HL-60 (cell line): ENCODE data around the gene DOCK9.

ENCODE experiments used
- DNase-seq, 2 experiments: peaks; one replicate each; pipeline ENCODE4 v3.0.0-alpha.2; 2010 to 2020; ENCODE audit warnings: low read depth in 1 of 2, low spot score in 1 of 2
- H3K27ac ChIP-seq: fragments of 250-450 bp; sonication (Bioruptor Pico); replicated peaks from 2 replicates; pipeline ENCODE4 v1.5.1; 2020; ENCODE audit warnings: mild to moderate bottlenecking, moderate library complexity
- H3K27me3 ChIP-seq: fragments of 250-450 bp; sonication (Bioruptor Pico); 2 replicates; pipeline ENCODE4 v1.5.1; 2021; ENCODE audit warnings: mild to moderate bottlenecking, moderate library complexity; ENCODE audit not compliant: insufficient read depth, poor library complexity, severe bottlenecking
- H3K4me3 ChIP-seq: replicated peaks from 2 replicates; pipeline ENCODE4 v1.5.1; 2011; ENCODE audit warnings: mild to moderate bottlenecking, control low read depth, low read length; ENCODE audit not compliant: insufficient read depth
- GABPA ChIP-seq: IDR thresholded peaks from 2 replicates; pipeline ENCODE4 v1.6.1; 2012; ENCODE audit warnings: low read depth
- POLR2AphosphoS5 ChIP-seq: IDR thresholded peaks from 2 replicates; pipeline ENCODE4 v1.6.1; 2012; ENCODE audit warnings: low read depth
- SPI1 ChIP-seq: IDR thresholded peaks from 2 replicates; pipeline ENCODE4 v1.6.1; 2012; ENCODE audit warnings: low read depth, mild to moderate bottlenecking, borderline replicate concordance
- TF ChIP-seq, protein P1 (sequence below): IDR thresholded peaks from one replicate; pipeline ENCODE4 v1.5.1; 2011; ENCODE audit warnings: low read length, control low read depth, inconsistent platforms; ENCODE audit not compliant: insufficient read depth
- TF ChIP-seq, protein P2 (sequence below): IDR thresholded peaks from 2 replicates; pipeline ENCODE4 v1.6.1; 2012; ENCODE audit warnings: low read depth; ENCODE audit not compliant: insufficient replicate concordance

DOCK9 gene

DNA sequence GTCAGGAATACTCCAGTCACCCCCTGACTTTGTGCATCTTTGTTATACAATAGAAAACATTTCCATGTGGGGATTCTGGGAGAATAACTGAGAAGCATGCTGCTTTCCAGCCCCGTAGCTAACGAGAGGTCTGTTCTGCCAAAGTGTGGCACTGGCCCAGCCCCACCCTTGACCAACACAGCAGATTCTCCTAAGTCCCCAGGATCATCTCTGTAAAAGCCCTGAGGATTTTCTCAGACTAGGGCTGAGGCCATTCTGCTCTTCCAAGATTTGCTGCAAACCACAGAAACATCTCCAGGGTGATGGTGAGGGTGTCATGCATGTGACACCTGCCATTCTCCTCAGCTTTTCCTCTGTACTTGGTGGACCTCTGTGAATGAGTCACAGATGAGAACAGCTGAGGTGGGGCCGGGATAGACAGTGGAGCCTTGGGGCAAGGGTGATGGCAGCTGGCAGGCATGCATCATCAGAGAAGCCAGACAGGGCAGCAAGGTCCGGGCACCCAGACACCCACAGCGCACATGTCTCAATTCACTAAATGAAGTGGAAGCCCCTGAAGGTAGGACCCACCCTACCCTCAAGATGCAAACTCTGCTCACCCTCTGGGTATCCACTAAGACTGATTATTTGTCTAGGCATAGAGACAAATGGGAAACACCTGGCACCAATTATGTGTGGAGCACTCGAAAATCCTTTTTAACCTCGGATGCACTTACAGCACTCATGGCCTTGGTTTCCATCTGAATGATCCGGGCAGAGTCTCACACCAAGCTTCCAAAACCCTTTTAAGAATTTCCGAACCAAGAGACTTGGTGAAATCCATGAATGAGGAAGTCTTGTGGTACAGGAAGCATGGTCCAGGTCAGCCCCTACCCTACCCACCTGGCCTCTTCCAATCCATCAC is 20.1 kb upstream of the DOCK9 start:
- DNase-seq, result no peak
- H3K27ac ChIP-seq, result no peak overlapping the region
- no peak overlapping the region for H3K4me3 ChIP-seq
- TF ChIP-seq, protein P1, sequence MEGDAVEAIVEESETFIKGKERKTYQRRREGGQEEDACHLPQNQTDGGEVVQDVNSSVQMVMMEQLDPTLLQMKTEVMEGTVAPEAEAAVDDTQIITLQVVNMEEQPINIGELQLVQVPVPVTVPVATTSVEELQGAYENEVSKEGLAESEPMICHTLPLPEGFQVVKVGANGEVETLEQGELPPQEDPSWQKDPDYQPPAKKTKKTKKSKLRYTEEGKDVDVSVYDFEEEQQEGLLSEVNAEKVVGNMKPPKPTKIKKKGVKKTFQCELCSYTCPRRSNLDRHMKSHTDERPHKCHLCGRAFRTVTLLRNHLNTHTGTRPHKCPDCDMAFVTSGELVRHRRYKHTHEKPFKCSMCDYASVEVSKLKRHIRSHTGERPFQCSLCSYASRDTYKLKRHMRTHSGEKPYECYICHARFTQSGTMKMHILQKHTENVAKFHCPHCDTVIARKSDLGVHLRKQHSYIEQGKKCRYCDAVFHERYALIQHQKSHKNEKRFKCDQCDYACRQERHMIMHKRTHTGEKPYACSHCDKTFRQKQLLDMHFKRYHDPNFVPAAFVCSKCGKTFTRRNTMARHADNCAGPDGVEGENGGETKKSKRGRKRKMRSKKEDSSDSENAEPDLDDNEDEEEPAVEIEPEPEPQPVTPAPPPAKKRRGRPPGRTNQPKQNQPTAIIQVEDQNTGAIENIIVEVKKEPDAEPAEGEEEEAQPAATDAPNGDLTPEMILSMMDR, result no peak
- TF ChIP-seq POLR2AphosphoS5 (no peak), GABPA (no peak), SPI1 (no peak)
- TF ChIP-seq, protein P2, sequence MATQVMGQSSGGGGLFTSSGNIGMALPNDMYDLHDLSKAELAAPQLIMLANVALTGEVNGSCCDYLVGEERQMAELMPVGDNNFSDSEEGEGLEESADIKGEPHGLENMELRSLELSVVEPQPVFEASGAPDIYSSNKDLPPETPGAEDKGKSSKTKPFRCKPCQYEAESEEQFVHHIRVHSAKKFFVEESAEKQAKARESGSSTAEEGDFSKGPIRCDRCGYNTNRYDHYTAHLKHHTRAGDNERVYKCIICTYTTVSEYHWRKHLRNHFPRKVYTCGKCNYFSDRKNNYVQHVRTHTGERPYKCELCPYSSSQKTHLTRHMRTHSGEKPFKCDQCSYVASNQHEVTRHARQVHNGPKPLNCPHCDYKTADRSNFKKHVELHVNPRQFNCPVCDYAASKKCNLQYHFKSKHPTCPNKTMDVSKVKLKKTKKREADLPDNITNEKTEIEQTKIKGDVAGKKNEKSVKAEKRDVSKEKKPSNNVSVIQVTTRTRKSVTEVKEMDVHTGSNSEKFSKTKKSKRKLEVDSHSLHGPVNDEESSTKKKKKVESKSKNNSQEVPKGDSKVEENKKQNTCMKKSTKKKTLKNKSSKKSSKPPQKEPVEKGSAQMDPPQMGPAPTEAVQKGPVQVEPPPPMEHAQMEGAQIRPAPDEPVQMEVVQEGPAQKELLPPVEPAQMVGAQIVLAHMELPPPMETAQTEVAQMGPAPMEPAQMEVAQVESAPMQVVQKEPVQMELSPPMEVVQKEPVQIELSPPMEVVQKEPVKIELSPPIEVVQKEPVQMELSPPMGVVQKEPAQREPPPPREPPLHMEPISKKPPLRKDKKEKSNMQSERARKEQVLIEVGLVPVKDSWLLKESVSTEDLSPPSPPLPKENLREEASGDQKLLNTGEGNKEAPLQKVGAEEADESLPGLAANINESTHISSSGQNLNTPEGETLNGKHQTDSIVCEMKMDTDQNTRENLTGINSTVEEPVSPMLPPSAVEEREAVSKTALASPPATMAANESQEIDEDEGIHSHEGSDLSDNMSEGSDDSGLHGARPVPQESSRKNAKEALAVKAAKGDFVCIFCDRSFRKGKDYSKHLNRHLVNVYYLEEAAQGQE, result no peak
- peaks cover 20% of the 10 kb centered on the region for H3K27me3 ChIP-seq

DNA sequence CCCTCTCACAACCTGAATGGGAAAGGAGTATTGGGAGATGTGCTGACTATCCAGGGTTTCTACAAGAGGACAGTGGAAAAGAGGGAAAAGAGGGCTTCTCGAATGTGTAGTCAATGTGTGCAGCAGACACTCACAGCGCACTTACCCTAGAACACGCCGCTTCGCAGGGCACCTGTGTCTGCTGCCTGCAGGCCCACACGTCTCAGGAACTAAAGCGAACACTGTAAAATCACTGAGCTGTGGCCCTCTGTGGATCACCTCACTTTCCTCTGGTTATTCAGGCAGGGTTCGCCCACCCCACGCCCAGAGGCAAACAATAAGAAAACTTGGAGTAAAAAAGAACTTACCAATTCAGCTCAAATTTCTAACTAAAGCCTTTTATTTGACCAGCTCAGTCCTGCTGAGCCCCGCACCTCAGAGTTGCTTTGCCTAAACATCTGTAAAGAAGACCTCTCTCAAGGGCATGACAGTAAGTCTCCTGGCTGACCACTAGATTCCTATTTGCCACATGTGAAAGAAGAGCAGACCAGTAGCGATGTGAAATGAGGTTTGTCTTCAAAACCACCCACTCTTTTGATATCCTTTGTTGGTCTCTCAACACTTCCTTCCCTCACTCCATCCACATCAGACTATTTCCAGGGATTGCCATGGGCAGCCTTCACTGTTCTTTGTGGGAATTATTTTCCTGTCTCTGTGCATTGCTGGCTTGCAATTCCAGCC is 19.3 kb upstream of the DOCK9 start:
- TF ChIP-seq, protein P2, result no peak
- TF ChIP-seq POLR2AphosphoS5 (no peak), GABPA (no peak), SPI1 (no peak)
- TF ChIP-seq, protein P1, result no peak
- Histone ChIP-seq H3K27me3 (peaks cover 13% of the 10 kb centered on the region), H3K27ac (no peak overlapping the region), H3K4me3 (no peak overlapping the region)
- DNase-seq, result no peak

DNA sequence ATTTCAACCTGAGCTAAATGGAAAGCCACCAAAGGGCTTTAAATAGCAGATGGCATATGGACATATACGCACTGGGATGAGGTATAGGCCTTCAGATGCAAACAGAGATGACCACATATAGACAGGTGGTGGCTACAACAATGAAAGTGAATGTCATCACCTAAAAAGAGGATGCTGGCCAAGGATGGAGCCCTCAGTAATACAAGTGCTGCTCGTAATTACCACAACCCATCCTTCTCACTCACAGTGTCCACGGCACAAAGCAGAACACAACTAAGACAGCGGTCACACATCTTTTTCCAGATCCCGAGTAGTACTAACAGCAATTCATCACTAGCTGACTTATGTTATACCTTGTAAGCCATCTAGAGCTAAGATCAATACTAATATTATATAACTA is 18.2 kb upstream of the DOCK9 start:
- no peak for DNase-seq
- TF ChIP-seq, protein P1, result no peak
- TF ChIP-seq, protein P2, result no peak
- TF ChIP-seq GABPA, result no peak
- TF ChIP-seq POLR2AphosphoS5, result no peak
- no peak for TF ChIP-seq SPI1
- Histone ChIP-seq H3K27me3 (peaks cover 8% of the 10 kb centered on the region), H3K4me3 (no peak overlapping the region), H3K27ac (no peak overlapping the region)
